Measurements from ENCODE around the gene KLF2. TPM values are rescaled to one million over a fixed set of nuclear protein-coding genes. Genes with fewer than 3 reads are reported as not detected.

Gene KLF2
- polyA plus RNA-seq, 12 donors, result 22.7 to 125 (median 49.4) TPM; not detected in 1

DNA sequence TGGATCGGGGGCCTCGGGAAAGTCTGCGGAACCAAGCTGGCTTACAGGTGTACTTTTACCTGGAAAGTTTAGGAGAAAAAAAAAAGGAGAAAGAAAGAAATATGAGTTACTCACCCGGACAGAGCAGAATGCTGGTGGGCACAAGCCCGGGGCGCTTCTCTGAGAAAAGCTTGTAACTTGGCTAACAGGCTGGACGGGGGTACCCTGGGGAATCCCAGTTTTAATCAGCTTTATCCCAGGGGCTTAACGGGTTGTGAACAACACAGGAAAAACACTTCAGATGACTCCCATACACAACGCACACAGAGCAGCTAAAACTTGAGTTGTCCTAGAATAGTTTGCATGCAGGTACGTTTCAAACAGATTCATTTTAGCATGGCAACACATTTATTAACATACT, 37.3 kb downstream of the KLF2 start:
- DNase-seq, result no peak

DNA sequence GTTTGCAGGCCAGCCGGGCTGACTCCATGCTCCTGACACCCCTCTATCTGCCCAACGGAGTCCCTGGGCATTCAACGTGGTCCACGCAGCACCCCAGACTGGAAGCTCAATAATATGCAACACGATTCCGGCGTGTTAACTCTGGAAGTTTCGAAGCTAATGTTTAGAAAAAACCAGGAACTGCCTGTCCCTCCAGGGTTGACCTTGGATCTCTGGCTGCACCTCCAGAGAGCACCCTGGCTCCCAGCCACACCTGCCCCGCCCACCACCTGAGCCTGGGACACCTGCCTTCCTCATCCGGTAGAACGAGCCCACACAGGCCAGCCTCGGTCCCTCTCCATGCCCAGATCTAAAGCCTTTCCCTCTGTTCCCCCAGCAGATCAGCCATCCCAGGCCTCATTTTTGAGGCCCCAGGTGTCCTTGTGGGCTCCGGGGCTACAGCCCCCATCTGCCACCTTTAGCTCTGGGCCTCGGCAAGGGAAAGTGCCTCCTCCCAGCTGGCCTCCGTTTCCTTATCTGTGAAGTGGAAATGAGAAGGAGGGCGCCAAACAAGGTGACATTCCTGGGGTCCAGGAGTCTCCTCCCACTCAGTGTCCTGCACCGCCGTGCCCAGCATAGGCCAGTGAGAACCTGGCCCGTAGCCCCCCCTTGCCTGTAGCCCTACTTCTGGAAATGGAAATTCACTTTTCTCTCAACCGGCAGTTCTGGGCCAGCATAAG, 38.7 kb downstream of the KLF2 start:
- DNase-seq, result no peak

DNA sequence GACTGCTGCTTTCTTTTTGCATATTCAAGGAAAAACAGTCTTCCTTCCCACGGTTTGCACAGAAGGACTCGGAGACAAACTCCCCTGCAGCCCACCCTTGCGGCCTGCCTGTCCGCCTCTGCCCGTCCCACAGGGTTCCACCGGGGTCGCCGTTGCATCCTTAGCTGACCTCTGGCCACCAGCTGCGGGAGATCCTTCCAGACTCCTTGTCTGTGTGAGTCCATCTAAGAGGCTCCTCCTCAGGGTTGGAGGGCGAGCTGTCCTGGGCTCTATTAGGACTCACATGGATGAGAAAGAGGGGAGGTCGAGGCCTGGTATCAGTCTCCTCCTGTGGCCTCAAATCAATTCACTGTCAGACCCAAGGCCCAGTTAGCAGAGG, 39.2 kb downstream of the KLF2 start:
- DNase-seq, result no peak

DNA sequence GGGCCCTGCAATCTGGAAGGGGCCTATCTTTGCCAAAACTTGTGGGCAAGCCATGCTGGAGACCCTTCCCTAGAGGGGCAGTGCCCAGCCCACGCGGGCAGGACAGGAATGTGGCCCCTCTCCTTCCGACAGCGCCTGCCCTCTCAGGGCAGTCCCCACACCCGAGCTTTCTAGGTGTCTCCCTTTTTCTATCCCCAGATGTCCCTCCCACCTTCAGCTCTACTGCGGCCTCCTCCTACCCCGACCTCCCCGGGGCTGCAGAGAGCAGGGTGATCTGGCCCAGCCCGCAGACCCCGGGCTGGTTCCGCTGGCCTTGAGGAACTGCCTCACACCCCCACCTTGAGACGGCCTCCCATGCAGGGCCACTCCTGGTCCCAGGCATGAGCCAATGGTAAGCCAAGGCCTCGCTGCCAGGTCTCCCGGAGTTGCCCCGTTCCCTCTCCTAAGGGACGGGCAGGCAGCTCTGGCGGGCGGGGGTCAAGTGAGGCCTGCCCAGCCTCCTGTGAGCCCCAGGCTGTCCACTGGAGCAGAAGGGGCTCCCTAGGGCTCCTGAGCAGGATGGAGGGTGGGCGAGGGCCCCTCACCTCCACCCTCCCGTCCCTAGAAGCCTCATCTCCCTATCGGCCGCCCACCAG, 39.7 kb downstream of the KLF2 start:
- DNase-seq, result no peak

DNA sequence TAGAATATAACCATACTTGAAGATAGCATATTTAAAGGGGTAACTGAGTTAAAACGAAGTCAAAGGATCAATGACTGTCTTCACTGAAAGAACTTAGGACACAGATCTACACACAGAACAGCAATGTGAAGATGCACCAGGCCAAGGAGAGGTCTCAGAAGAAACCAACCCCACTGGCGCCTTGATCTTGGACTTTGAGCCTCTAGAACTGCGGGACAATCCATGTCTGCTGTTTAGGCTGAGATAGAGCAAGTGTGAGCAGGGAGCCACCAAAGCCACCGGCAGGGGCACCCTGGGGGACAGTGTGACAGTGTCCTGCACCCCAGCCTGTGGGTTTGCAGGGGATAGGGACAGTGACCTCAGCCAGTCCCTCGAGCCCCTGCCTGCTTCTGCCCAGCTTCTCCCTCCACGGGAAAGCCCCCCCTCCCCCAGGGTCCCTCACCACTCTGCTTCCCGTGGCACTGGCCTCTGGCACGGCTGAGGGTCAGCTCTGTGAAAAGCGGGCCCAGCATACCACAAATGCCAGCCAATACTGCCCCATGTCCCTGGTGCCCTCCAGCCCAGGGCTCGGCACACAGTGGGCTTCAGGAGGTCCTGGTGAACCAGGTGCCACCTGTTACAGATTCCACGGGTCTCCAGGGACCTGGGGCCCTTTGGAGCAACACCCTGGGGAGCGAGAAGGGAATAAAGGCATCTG, 40.8 kb downstream of the KLF2 start:
- no peak for DNase-seq

DNA sequence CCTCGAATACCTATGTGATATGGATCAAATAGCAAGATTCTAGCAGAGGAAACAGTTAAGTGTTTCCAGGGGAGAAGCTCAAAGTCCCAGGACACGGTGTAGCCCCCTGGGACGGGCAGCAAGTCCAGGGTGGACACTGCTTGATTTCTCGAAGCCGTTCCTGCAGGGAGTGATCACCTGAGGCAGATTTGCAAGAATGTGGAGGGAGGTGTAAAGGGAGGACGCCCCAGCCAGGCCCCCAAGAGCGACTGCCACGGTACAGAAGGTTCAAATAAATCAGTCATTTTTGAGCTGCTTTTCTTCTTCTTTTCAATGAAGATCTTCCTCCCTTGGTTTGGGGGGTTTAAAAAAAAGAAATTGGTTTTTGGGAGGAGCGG, 41.4 kb downstream of the KLF2 start:
- no peak for DNase-seq

DNA sequence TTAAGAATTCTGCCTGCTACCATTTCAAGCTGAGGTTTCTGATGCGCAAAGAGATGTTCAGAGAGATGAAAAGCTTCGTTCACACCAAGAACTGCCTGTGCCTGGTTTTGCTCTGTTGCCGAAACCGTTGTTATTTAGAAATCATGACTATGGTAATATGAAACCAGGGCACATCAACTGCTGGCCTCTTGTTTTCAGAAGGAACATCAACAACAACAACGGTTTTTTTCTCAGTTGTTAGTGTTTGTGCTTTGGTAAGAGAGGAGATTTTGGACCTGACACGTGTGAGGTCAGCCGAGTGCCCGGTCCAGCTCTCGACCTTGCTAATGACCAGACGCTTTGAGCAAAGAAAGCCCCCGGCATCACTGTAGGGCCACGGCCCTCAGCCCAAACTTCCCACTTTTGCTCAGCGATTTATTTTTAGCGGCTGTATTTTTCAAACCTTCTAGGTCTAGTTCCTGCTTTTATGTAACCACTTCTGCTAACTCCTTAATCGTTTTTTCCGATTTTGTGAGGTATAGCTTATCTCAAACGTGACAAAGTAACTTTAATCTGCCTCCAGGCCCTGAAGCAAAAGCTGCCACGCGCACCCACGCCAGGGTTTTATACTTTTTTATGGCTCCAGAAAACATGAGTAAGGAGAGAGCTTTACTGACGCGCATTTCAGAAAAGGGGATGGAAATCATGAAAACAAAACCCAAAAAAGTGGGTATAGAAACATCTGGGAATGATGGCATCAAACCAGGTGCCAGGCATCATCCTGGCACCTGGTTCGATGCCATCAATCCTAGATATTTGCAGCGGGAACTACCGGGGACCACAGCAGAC, 42.0 kb downstream of the KLF2 start:
- DNase-seq, result no peak

DNA sequence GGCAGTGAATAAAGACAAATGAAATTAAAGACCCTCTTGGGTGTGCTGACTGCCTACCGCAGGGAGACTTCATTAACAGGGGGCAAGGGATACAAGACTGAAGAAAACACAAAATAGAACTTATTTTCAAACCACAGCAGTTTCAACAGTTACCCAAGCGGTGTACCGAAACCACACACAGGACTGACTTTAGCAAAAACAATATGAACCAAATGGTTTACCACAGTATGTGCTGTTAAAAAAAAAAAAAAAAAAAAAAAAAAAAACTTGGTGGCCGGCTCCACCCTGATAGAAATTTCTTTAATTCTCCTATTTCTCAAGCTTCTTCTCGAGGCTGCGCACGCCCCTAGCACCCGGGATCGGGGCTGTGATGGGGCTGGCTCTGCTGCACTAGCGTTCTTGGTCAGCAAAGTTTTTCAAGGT, 42.6 kb downstream of the KLF2 start:
- no peak for DNase-seq

DNA sequence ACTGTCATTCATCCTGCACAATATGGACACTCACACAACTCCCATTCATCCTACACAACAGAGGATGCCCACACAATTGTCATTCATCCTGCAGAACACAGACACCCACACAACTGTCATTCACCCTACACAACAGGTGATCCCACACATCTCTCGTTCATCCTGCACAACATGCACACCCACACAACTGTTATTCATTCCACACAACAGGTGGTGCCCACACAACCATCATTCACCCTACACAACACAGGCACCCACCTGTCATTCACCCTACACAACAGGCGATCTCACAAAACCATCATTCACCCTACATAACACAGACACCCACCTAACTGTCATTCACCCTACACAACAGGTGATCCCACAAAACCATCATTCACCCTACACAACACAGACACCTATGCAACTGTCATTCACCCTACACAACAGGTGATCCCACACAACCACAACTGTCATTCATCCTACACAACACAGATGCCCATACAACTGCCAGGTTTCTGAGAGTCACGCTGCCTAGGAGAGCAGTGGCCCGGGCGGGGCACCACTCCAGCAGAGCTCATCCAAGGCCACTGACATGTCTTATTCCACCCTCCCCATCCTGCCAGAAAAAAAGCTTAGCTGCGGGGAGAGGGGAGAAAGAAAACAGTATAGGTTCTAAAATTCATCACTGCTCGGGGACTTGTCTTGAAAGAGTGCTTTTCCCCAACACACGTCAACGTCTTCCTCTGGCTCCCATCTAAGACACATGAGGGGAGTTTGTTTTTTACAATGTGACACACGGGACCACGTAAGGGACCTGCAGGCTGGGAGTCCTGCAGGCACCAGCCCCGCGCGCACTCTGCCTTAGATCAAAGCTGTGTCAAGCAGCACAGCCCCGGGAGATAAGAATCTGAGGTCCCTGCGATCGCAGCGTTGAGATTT, 44.0 kb downstream of the KLF2 start:
- DNase-seq, result no peak

DNA sequence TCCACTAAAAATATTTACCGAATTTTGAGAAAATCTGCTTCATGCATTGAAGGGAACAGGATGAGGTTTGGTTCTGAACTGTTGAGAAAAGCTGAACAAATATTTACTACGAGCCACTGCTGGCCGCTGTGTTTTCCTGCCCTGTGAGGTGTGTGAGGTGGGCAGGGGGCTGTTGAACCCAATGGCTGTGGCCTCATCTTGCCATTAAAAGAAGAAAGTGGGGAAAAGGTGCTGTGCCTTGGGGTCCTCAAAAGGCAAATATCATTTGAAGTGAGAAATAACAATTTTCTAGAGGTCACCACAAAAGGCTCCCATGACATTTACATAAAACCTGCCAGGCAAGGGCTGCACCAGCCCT, 44.7 kb downstream of the KLF2 start:
- no peak for DNase-seq

DNA sequence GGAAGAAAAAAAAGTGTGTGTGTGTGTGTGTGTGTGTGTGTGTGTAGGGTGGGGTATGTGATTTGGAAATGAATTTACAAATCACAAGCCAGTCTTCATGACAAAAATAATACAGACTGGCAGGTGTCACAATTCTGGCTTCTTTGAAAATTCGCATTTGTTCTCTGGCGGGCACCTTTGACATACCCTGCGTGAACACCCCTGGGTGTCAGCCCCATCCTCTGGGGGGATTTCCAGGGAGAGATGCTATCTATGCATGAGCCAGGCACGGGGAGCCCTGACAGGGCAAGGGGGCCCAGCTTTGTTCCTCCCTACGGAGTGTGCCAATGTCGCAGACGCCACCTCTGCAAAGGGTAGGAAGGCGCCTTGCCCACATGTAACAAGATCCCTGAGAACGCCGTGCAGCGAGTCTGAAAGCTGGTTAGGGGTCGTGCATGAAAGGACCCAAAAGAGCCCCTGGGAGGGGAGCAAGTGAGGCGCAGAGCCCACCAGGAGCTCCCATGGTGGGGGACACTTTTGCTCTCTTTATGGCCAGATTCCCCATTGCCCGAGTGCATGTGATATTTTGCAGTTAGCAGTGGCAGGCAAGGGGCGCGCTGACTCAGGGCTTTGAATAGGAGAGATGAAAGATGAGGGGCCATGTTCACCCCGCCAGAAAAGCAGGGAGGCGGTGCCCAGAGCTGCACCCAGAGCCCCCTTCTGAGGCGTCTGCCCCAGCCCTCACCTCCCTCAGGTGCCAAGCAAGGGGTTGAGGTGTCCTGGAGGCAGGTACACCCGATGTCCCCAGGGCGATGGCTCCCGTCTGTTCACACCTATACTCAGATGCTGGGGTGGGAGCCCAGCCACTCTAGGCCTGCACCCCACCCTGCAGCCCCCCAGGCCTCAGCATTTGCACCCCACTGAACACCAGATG, 45.3 kb downstream of the KLF2 start:
- DNase-seq, result no peak

DNA sequence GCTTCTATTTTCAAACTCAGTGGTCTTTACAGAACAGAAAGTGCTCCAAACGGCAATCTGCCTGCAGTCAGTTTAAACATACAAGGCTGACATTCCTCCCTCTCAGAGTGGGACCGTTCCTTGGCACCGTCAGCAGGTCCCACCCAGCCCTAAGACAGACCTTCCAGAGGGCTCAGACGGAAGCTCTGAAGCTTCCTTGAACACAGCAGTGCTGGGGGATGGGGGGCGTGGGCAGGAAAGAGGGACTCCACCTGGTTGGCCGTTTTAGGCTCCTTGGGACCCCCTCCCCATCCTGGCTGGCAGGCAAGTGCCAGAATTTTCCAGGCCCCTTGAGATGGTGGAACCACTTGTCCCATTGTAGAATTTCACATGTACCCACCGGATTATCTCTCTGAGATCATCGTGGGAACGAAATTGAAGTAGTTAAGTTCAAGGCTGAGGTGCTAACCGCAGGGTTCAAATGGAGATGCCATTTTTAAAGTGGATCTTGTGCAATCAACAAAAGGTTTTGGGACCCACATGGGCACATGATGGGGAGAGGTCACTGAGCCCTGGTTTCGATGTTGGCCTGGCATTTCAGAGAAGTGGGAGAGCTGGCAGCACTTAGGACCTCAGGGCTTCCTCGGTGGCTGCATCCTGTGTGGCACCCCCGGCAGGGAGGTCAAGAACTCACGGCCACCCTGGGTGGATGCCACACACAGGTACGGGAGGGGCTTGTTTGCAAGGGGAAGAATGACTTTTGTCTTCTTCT, 46.2 kb downstream of the KLF2 start:
- no peak for DNase-seq

DNA sequence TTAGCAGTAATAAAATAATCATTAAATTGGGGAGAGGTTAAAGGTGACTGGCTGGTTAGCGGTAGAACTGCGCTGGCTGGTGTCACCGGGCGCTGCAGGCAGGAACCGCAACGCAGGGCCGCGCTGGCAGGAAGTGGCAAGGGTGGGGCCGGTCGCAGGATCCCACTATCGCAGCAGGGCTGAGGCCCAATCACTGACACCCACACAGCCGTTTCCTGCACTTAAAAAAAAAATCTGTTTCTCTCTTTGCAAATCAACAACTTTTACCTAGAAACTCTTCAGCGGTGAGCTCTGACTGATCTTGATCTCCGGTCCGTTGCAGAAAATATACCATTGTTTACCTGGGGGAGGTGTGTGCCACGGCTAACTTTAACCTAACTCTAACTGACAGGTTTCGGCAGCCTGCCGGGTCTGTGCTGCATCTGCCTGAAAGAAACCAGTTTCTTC, 46.9 kb downstream of the KLF2 start:
- DNase-seq, result no peak

DNA sequence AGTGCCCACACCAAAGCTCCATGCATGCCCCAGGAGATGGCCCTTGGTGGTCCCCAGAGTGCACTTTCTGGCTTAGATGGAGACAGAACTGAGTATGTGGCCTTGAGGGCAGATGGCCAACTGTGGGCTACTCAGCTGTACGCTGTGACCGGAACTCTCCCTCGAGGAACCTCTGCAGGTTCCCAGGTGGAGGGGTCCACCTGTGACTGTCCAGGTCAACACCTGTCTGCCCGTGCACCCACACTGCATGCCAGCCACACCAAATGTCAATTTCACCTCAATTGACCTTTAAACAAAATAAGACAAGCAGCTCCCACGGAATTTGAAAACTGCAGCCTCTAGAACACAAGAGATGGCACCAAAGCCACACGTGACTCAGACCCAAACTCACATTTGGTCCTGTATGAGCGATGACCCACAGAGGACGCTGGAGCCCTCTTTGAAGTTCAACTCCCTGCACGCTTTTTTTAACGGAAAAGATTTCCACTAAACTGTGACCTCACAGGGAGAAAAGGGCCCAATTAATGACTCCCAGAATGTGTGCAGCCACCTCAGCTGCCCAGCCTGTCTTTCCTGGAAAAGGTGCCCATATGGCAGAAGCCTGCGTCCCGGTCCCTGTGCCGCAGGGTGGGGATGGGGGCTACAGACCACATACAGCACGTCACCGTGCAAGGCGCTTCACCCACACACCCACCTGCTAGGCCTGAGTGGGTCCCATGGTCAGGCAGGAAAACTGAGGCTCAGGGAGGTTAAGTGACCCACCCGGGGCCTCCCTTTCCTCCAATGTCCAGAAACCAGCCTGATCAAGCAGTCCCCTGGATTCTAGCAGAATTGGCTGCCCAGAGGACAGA, 47.7 kb downstream of the KLF2 start:
- no peak for DNase-seq

DNA sequence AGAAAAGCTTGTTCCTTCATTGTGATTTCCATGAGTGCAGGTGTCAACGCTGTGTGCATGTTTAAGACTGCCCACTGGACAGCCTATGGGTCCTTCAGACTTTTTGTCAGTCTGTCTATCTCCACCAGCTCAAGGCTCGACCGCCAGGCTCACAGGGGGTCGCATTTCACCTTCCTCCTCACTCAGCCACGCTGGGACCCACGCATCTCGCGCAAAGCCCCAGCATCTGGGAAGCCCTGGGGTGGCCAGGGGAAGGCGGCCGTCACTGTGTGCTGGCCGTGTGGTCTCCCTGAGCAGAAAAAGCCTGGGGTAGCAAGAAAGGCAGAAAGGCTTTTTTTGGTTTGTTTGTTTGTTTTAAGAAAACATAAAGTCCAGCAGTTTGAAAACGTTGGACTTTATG, 48.5 kb downstream of the KLF2 start:
- DNase-seq, result no peak

DNA sequence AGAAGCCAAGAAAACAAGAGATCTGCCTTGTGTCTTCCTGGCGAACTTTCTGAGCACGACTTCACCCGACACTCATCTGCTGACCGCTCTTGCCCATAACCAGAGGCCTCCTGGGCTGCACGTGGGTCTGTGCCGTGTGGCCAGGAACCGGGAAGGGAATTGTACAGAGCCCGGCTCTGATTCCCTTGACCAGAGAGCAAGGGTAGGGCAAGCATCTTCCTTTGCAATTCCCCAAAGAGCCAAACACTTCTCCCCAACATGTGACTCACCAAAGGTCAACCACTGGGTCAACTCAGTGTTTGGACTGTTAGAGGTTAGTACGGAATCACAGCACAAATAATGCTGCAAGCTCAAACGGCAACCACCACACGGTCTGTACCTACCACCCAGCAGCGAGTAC, 48.9 kb downstream of the KLF2 start:
- DNase-seq, result no peak

DNA sequence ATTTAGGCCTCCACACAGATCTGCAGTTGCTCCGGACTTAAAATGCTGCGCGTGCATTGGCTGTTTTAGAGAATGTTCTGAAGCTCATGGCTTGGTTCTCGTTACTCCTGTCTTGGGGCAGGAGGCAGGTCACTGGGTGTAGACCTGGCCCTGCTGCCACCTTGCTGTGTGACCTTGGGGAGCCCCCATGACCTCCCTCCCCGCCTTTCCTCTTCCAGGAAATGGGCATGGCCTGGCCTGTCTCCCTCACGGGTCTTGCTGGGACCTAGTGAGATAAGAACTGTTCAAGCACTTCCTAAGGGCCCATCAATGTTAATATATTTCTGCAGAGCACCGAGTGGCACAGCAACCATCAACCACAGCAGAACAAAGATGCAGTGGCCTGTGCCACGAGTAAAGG, 49.4 kb downstream of the KLF2 start:
- no peak for DNase-seq

DNA sequence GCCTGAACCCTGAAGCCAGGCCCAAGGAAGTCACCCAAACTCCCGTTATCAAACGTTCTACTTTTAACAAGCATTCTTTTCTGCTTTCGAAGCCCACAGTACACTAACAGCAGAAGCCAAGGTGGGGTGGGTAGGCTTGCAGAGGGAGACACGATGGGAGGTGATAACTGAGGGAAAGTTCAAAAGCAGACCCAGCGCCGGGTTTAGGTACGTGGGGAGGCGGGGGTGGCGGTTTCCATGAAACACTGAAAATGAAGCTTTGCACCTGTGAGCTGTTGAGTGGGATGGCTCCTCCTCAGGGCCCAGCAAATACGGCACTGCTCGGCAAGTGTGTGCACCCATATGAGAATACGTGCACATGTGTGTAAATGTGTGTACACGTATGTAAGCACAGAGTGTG, 49.8 kb downstream of the KLF2 start:
- DNase-seq, result no peak

All from muscle of arm (tissue), 12 donors.